HG02588 (cell line): ENCODE measurements around the gene PTPN21.
"Not testable (repeated sequence)": the region's sequence is repeated elsewhere in the genome, so short reads cannot be mapped to it uniquely, and the experiment has no call there.

Source experiments
- ATAC-seq: cut with Tn5 transposase; IDR thresholded peaks from one replicate; pipeline ENCODE4 v1.9.1; 2021; ENCODE audit warnings: mild to moderate bottlenecking, moderate library complexity; ENCODE audit not compliant: unreplicated experiment

Gene PTPN21

DNA sequence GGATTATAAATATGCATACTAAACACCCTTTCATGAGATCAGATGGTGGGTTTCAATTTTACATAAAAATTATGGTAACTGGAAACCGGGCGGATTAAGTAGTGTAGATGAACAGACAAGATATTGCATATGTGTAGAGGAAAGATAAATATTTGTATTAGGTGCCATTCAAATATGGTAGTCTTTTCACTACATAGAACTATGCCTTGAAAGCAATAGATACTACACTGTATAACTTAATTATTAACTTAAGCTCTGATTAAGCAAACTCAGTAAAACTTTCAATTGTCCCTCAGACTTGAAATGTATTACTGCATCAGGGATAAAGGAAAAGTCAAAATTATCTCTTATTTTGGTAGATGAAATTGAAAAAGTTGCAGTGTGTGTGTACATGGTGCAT lies 1.9 kb downstream of the PTPN21 start:
- no peak for ATAC-seq

DNA sequence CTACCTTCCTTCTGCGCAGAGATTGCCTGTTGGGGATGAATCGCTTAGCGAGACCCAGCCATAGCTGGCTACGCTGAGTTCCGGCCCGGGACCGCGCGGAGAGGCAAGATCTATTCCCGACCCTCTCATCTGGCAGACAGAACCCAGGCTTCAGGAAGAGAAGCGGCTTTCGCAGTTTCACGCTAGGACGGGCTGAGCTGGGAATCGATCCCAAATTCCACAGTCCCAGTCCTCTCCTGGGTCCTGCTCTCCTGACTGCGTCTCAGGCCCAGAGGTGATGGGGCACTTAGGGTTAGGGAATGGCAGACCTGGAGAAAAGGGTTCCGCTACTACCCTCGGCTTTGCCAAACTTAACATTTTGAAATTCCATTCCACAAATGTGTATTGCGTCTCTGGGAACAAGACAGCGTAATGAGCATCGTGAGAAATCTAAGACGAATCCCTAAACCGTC lies 2.8 kb downstream of the PTPN21 start:
- ATAC-seq, result no peak

DNA sequence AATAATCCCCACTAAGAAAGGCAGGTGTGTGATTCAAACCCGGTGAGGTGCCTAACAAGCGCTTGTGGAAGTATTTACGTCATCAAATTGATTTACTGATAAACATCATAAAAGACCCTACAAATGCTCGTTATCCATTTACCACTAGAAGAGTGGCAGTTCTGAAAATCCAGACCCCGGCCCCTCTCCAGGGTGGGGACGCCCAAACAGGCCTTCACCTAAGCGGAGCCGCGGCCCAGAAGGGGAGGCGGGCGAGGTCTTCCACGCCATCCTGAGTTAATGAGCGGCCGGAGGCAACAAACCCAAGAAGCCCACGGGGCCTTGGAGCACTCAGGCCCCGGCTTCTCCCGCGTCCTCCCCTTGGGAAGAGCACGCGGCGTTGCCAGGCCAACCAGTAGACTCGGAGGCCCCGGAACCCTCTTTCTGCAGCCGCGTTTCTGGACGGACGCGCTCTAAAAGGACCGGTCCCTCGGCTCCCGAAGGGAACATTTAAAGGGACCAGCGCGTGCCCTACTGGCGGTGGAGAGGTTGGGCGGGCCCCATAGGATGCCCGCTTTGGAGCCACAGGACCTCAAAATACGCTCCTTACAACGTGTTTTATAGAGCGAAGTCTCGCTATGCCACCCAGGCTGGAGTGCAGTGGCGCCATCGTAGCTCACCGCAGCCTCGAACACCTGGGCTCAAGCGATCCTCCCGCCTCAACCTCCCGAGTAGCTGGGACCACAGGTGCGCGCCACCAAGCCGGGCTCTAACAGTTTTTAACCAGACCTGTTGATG lies 3.5 kb downstream of the PTPN21 start:
- no peak for ATAC-seq

DNA sequence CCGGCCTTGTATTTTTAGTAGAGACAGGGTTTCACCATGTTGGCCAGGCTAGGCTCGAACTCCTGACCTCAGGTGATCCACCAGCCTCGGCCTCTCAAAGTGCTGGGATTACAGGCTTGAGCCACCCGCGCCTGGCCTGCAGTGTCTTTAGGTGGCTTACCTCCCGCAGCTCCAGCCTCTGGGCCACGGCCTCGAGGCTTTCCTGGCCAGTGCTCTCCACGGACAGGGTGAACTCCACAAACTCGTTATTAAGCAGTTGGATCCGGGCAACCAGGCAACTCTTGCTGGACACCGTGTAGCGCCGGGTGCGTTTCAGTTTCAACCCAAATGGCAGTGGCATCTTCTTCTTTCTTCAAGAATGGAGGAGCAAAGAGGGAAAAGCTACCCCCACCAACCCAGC lies 4.7 kb downstream of the PTPN21 start:
- ATAC-seq, result no peak

DNA sequence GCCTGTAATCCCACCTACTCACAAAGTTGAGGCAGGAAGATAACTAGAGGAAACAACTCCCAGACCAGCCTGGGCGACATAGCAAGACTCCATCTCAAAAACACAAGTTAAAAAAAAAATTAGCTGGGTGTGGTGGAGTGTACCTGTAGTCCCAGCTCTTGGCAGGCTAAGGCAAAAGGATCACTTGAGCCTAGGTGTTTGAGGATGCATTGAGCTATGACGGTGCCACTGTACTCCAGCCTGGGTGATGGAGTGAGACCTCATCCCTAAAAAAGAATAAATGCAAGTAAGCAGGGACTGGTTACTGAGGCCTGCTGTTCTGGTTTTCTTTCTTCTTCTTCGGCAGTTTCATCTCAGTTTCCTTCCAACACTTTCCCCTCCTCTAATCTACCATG lies 7.4 kb downstream of the PTPN21 start:
- no peak for ATAC-seq

DNA sequence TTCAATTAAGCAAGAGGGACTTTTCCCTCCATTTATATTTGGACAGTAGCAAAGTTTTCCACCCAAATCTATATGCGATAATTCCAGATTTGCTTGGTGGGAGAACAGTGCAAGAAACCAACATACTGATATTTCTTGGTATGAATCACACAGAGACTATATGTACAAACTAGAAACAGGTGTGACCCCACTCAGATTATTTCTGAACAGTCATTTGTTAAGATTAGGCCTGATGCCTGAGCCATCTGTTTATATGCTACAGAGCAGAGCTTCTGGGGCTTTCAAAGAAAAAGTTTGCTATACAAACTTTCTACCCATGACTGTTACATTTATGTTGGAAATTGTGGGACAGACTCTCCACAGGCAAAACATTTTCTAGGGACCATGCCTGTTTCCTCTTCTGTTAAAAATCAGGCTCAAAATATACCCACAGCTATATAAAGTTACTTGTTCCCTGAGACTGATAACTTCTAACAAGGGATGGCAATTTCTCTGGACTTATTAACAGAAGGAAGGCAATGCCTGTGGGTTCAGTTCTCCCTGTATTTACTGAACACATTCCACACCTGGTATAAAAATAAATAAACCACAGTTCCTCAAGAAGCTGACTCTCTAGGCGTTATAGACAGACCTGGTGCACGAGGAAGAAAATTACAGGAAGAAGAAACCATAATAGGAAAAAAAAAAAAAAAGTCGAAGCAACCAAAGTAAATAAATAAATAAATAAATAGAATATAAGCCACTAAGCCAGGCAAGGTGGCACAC lies 8.0 kb downstream of the PTPN21 start:
- ATAC-seq, result no peak

DNA sequence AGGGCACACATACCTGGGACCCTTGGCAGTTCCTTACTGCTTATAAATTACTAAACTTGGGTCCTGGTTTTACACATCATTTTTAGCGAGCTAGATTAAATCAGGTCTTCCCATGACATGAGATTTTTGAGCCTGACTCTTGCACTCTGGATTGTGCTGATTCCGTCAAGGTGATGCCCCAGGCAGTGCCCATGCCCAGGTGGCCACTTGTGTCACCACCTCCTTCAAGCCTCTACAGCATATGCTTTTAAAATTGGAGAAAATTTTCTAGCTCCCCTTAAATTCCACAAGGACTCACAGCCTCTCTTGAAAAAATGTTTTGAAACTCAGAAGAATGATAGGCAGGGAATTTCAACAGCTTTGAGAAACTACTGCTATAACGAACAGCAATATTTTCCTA lies 9.6 kb downstream of the PTPN21 start:
- ATAC-seq, result no peak

DNA sequence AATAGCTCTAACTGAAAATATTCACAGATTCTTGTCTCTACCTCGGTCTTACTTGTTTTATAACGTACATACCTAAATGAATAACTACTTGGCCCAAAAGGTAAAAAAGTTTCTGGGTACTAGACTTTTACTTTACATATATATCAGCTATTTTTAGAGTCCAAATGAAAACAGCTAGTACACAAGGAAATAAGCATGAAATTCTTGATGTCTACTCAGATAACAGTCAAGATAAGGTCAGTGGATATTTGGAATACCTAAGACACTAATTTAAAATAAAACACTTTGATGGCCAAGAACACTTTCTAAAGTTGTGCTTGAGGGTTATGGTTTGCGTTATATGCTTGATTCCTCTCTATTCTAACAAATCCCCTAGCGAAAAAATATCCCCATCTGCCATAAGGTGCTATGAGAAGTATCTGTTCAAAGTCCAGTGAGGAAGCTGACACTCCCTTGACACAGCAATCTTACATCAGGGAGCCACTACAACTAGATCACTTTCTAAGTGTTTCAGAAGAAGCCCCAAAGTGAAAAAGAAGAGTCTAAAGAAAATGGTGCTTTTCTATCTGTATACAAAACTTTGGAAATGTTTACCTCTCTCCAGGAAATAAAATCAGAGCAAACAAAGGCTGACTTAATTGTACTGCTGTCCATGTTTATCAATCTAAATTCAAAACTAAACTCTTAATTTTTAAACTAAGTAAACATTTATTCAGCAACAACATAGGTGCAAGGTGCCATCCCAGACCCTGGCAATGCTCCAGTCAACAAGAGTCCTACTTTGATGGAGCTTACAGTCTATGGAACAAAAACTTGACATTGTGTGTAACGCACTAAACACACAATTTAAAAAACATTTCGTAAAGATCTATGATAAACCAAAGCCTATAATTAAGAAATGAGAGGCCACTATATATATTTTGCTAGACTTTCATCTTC lies 11.7 kb downstream of the PTPN21 start:
- no peak for ATAC-seq

DNA sequence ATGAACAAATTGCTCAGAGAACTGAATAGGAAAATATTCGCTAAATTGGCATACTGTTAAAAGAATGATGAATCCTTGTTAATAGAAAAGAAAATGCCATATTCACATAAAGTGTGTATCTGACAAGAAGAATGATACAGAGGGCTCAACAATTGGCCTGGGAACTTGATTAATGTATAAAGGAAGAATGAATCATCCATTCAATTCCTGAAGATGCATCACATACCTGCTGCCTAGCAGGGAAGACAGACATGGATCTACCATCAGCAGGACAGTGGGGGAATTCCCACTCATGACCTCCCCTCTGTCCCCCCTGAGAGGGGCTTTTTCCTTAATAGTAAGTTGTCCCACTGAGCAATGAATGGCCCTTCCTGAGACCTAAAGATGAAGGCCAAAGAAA lies 13.5 kb downstream of the PTPN21 start:
- ATAC-seq, result no peak

DNA sequence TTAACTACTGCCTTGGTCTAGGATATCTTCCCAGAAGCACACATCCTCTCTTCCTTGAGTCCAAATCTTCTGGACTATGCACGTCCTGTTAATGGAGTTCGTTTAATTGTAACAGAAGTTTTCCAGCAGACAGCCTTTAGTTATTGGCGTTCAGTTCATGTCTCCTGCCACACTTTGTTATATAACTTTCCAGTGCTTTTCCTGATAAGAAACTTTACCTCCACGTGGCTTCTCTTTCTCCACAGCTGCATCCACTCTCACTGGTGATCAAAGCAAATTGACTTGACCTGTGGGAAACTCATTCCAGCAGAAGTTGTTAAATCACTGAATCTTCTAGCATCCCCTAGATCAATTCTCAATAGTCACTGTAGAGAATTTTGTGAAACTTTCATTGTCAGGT lies 19.0 kb downstream of the PTPN21 start:
- no peak for ATAC-seq

DNA sequence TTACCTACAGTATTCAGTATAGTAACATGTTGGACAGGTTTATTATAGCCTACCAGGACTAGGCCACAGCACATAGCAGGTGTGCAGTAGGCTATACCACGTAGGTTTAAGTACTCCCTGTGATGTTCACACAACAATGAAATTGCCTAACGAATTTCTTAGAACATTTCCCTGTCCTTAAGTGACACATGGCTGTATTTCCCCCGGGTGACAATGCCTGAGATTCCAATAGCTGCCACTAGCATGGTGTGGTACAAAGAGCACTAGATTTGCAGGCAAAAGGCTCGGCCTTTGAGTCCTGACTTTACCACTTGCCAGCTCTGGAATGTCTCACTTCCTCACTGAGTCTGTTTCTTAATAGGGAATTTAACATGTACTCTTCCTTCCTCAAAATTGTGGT lies 19.7 kb downstream of the PTPN21 start:
- no peak for ATAC-seq

DNA sequence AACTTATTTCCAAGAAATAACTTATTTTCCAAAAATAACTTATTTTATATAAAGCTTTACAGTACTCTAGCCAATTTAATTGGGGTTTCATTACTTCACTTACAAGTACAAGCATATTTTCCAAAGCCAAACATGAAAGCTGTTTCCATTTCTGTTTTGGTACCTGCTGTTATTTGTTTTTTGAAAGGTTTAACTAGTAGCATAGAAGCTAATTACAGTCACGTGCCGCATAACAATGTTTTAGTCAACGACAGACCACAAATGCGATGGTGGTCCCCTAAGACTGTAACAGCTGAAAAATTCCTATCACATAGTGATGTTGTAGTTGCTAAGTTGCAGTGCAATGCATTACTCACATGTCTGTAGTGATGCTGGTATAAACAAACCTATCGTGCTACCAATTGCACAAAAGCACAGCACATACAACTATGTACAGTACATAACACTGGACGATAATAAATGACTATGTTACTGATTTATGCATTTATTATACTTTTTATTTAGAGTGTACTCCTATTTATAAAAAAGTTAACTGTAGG lies 21.7 kb downstream of the PTPN21 start:
- no peak for ATAC-seq

DNA sequence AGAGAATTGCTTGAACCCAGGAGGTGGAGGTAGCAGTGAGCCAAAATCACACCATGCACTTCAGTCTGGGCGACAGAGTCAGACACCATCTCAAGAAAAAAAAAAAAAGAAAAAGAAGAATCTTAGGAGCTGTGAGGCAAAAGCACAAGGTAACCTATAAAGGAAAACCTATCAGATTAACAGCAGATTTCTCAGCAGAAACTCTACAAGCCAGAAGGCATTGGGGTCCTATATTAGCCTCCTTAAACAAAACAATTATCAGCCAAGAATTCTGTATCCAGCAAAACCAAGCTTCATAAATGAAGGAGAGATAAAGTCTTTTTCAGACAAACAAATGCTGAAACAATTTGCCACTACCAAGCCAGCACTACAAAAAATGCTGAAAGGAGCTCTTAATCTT lies 24.9 kb downstream of the PTPN21 start:
- not testable (repeated sequence) for ATAC-seq

DNA sequence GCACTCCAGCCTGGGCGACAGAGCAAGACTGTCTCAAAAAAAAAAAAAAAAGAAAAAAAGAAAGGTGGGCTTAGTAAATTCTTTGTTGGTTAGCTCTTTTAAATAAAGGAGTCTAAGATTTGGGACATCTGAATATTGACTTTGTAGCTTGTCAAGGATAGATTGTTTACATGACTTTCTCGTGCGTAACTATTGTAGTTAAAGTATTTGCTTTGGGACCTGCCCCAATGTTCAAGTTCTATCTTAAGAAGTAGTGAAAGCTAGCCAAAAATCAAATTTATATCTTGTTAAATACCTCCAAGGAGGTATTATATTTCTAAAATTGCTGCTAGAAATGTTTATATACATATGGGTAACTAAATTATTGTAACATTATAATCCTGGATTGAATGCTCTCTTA lies 32.4 kb downstream of the PTPN21 start:
- no peak for ATAC-seq

DNA sequence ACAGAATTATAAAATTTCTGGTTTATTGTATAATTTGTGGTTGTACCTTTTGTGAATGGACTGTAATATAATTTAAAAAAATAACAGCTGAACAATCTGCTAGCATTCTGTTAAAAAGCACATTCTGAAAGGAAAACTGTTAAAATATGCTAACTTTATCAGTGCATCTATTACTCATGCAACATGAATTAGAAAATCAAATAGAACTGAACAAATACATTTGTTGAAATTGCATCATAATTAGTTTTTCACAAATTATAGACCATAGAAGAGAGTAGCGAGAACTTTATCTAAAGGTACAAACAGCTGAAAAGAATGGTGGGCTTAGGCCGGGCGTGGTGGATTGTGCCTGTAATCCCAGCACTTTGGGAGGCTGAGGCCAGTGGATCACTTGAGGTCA lies 33.0 kb downstream of the PTPN21 start:
- no peak for ATAC-seq

DNA sequence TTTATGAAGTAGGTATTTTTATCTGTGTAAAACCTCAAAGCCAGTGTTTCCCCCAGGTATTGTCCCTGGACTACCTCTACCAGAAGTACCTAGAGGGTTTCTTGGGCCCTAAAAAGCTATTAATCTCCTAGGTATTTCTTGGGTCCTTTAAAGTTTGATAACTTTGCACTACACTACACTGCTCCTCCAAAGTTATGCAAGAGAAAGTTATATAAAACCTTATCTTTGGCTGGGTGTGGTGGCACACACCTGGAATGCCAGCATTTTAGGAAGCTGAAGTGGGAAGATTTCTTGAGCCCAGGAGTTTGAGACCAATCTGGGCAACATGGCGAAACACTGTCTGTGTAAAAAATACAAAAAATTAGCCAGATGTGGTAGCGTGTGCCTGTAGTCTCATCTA lies 34.9 kb downstream of the PTPN21 start:
- no peak for ATAC-seq

DNA sequence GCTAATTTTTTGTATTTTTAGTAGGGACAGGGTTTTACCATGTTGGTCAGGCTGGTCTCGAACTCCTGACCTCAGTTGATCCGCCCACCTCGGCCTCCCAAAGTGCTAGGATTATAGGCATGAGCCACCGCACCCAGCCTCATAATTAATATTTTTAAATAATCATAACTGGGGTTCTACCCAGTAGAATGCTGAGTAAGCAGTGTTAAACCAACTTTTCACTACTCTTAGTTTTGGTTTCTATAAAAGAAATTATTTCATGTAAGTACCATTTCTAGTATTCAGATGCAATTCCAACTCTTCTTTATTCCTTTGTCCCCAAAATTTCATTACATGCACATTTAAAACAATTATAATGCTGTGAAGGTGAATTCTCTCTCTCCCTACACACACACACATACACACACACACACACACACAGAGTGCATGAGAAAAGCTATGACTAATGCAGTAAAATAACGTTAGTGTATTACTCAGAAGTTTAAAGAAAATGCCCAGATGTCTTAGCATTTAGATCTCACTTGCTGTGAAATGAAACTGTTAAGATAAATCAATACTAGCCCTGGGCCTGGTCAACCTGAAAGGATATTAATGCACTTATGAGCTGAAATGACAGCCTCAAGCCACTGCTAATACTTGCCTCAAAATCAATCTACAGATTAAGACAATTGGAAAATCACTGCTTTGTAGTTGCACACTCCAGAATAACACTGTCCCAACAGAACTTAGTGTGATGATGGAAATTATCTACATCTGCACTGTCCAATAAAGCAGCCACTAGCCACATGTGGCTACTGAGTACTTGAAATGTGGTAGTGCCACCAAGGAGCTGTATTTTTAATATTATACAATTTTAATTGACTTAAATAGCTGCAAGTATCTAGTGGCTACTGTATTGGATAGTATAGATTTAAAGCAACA lies 36.0 kb downstream of the PTPN21 start:
- no peak for ATAC-seq

DNA sequence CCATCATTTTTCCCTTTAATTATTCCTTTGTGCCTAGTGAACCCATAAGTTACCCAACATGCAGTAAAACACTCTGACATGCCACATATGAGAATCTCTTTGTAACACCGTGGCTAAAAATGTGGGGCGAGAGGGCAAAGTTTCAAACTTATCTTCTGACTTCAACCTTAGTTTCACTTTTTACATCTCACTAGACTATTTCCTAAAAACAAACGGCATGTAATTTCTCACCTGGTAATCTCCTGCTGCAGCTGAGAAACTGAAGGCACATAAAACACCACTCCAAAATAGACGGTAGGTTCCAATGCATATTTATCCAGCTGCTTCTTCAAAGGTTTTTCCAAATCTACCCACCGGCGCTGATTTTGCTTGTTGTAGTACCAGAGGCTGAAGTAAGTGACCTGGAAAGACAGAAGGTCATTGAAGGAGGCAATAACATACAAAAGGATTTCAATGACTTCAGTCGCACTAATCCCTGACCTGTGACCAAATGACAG lies 37.9 kb downstream of the PTPN21 start:
- ATAC-seq, result no peak

DNA sequence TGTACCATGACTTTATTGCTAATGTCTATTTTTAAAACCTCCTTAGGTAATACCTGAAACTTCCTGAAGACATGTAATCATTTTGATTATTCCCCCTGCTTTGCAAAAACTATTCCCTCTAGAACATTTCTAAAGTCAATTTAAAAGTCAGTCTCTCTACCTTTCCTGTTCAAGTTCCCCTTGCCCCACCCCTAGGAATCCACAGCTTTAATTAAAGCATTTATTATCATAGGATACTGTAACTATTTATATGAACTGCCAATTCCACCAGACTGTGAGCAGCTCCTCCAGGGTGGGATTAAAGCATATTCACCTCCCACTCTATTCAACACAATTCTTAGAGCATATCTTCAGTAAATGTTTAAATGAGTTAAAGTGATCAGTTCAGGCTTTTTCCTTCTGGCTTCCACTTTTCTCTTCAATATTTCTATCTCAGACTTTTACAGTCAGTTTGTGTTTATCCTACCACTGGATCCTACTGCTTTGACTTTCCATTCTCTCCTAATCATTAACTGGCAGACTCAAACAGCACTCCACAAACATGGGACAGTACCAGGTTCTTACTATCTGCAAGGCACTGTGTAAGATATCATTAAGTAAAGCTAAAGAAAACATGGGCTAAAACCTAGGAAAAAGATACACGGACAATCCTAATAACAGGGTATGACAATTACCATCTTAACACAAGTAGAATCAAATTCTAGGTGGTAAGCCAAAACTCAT lies 39.1 kb downstream of the PTPN21 start:
- no peak for ATAC-seq
